DOHH2 (cell line): ENCODE results near the gene SEC22C.

Source experiments
- CTCF ChIP-seq: fragments of 200-600 bp; sonication (generic); IDR thresholded peaks from one replicate; pipeline ENCODE4 v1.5.1; 2014; ENCODE audit warnings: antibody characterized with exemption, mild to moderate bottlenecking, low read depth, low read length; ENCODE audit not compliant: poor library complexity, severe bottlenecking
- EZH2phosphoT487 ChIP-seq: fragments of 200-600 bp; sonication (generic); IDR thresholded peaks from 2 replicates; pipeline ENCODE4 v1.6.1; 2017; ENCODE audit warnings: borderline replicate concordance, mild to moderate bottlenecking, antibody characterized with exemption, low read length, moderate library complexity, mixed read lengths

GRCh38 chr3:42608581-42608980 is 26.8 kb upstream of the SEC22C start:
- TF ChIP-seq CTCF (no peak), EZH2phosphoT487 (no peak)
